Measurements from ENCODE around the gene GALNT10.

- TF ChIP-seq NFATC4 (CRISPR knock-in tag; IDR thresholded peaks at IDR 0.05) (no peak), E2F1 (CRISPR knock-in tag; IDR thresholded peaks at IDR 0.05) (no peak), RORB (CRISPR knock-in tag; IDR thresholded peaks at IDR 0.05) (no peak), ZNF317 (CRISPR knock-in tag; IDR thresholded peaks at IDR 0.05; ENCODE audit: borderline replicate concordance, low read depth) (no peak), CTCF (IDR thresholded peaks at IDR 0.05) (no peak), SMAD4 (CRISPR knock-in tag; IDR thresholded peaks at IDR 0.05) (no peak), RELA (CRISPR knock-in tag; IDR thresholded peaks at IDR 0.05; ENCODE audit: borderline replicate concordance) (no peak)
- TF ChIP-seq, protein P1, sequence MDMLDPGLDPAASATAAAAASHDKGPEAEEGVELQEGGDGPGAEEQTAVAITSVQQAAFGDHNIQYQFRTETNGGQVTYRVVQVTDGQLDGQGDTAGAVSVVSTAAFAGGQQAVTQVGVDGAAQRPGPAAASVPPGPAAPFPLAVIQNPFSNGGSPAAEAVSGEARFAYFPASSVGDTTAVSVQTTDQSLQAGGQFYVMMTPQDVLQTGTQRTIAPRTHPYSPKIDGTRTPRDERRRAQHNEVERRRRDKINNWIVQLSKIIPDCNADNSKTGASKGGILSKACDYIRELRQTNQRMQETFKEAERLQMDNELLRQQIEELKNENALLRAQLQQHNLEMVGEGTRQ (CRISPR knock-in tag; IDR thresholded peaks at IDR 0.05), result no peak
Measured at GRCh38 chr5:154146409-154146808, 44.1 kb upstream of the GALNT10 start.

Measured in WTC11 (cell line).